Stimulated activated CD4-positive, alpha-beta T cell treated with anti-CD3 and anti-CD28 coated beads, Interleukin-4, amount 100 ng/mL, for 48 hours (primary cell): ENCODE data around the gene RPL27.

Experiments
- DNase-seq, 2 donors: peaks; one replicate each; pipeline ENCODE4 v3.0.0-alpha.2; 2020; ENCODE audit warnings: low read depth in 2 of 2

Gene RPL27

DNA sequence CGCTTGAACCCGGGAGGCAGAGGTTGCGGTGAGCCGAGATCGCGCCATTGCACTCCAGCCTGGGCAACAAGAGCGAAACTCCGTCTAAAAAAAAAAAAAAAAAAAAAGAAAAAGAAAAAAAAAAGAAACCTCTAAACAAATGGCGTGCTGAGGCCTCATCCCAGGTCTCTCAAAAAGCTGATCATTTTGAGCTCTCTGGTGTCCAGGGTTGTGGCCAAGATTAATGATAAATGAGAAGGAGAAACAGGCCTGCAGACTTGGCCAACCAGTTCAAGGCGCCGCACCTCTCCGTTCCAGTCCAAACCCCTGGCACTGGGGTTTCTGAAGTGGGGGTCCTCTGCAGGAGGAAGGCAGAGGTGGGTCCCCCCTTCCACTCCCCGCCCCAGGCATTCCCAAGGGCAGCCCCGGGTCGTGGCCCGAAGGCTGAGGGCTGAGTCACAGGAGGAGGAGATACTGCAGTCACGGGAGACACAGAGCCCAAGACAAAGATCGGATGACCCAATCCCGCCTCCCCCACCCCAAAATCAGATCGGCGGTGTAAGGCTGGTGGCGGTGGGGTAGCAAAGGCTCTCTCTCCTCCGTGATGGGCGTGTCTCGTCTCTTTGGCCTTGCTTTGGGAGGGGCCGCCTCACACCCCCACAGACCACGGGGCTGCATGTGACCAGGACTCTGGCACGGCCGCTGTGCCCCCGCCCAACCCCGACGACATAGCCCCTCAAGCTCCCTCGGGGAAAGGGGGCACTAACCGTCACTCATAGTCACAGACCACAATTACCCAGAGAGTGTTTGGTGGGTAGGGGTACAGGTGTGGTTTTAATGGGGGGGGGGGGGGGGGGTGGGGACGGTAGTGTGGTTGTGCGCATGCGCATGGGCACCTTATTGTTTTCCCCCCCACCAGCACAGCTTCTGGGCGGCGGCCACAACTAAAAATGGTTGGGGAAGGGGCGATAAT is 22.8 kb downstream of the RPL27 start:
- no peak for DNase-seq

DNA sequence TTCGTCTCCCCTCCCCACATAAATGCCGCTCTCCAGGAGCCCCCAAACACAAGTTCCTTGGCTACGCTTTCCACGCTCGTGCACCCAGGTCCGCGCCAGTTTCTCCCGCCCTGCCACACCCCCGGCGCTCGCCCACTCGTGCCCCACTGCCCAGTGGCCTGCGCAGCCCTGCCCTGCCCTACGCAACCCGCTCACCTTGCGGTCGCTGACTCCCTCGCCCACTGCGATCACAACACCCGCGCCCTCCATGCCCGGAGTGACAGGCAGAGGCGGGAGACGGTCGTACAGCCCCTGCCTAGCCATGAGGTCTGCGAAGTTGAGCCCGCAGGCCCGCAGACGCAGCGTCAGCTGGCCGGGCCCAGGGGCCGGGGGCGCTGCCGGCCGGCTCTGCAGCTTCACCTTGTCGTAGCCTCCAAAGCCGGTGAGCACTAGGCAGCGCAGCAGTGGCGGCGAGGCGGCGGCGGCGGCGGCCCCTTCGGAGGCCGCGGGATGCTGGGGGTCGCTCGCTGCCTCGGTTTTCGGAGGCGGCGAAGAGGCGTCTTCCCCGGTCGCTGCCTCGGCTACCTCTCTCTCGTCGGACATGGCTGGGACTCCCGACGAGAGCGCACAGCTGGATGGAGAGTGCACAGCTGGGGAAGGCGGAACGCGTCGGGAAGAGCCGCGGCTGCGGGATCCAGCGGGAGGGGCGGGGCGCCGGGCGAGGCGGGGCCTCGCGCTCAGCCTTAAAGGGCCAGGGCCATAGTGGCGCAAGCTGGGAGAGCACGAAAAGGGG is 23.7 kb downstream of the RPL27 start, which contains the start of gene VAT1:
VAT1 (minus strand) TSS at position 645 of the 772 bp plus-strand sequence; CDS start at position 582, 63 bp downstream.
- DNase-seq: peak; percentile 48 to 54

DNA sequence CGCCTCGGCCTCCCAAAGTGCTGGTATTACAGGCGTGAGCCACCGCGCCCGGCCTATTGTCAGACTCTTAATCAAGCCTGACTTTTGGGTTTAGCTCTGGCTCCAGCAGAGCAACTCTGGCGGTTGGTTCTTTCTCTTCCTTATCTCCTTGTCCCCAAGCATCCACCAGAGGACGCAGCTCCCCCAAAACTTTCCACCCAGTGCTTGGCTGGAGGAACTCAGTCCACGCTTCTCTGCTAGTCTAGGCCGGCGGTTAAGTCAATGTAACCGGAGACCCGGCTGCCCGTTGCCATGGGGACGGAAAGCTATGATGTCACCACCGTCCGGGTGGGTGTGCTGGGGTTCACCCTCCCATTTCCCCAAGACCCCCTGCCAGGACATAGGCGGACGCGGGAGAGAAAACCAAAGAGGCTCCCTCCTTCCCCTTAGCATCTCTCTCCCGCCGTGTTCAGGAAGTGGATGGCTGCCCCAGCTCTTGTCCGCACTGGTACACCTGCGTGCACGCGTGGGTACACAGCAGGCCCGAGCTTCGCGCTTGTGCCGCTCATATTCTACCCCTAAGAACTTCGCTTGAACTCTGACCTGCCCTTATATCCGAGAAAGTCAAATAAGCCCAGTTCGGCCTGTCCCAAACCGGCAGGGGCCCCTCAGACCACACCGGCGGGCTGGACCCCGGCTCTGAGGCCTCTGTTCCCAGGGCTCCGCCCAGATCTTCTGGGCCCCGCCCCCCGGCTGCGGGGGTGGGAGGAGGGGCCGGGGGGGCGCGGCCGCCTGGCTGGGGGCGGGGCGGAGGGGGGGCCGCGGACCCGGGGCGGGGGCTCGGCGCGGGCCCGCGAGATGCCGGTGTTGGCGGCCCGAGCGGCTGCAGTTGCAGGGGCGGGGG is 26.4 kb downstream of the RPL27 start, which contains the start of gene RND2:
RND2 (plus strand) TSS at position 825 of the 883 bp plus-strand sequence. CDS start 117 bp downstream, outside the sequence.
- DNase-seq: peak; percentile 63 to 76

- DNase-seq: no peak
These were observed 27.1 kb downstream of the RPL27 start for GRCh38 chr17:43025290-43025657.

GRCh38 chr17:43025766-43026537 is 27.7 kb downstream of the RPL27 start:
- no peak for DNase-seq

DNA sequence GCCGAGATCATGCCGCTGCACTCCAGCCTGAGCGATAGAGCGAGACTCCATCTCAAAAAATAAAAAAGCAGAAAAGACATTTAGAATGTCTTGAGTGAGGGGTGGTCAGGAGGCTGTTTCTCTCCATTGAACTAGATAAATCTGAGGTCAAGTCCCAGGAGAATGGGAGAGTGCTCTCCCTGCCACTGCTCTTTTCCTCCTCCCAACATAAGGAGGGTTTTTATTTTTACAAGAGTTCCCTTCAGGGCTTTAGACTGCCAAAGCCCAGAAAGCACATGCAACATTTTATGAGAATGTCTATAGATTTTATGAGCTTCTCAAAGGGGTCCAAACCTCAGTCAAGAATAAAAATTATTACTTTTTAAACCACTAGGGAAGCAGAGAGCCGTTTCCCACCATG is 28.4 kb downstream of the RPL27 start:
- no peak for DNase-seq

GRCh38 chr17:43027091-43028032 is 29.1 kb downstream of the RPL27 start:
- DNase-seq: no peak

- no peak for DNase-seq
These were observed 30.1 kb downstream of the RPL27 start for GRCh38 chr17:43028221-43028861.

DNA sequence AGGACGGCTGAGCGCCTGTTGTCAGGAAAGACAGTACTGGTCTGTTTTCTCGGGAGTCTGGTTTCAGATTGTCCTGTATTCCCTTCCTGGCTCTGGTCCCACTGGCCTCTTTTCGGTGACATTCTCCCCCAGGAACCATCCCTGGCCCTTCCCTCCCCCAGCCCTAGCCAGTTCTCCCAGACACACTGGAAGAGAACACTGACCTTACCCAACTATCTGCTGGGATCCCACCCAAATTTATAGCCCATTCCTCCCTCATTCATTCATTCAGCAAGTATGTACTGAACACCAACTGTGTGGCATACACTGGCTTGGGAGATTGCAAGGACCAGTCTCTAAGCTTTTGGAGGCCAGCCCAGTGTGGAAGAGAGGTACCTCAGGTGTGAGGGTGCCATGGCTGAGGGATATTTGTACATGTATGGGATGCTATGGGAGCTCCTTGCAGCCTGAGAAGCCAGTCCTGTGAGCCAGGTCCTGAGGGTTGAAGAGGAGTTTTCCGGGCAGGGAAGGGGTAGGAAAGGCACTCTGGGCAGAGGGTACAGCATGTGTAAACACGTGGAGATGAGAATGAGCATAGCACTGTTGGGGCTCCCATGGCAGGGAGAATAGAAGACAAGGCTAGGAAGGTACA is 32.0 kb downstream of the RPL27 start:
- no peak for DNase-seq

DNA sequence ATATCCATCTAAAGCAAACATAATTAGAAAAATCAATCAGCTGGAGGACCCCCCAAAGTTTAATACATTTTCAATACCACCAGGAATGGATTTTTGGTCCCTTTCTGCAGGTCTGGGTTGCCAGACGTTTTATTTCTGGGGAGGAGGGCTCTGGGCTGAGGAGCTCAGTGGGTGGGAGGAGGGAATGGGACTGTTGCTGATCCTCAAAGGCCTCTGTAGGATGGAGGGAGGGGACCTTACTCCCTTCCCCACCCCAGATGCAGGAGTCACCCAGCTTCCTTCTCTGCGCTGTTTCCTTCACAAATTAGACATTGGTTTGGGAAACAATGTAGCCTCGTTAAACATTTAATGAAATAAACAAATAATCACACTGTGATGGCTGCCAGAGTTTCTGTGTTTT is 33.4 kb downstream of the RPL27 start:
- no peak for DNase-seq

GRCh38 chr17:43033948-43034881 is 36.0 kb downstream of the RPL27 start:
- no peak for DNase-seq

DNA sequence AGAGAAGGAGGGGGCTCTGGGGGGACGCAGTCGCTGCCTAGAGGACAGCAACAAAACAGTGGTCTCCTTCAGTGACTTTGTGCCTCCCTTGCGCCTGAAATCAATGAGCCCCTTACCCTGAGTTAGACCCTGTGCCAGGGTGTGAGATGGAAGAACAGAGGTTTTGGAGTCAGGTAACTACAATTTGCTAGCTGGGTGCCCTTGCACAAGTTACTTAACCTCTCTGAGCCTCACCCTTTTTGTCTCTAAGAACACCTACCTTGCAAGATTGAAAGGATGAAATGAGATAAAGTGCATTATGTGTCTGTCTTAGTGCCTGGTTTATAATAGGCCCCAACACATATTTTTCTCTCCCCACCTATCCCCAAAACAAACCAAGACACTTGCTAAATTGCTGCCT is 36.7 kb downstream of the RPL27 start:
- no peak for DNase-seq

GRCh38 chr17:43039646-43040045 is 41.4 kb downstream of the RPL27 start:
- DNase-seq: no peak

DNA sequence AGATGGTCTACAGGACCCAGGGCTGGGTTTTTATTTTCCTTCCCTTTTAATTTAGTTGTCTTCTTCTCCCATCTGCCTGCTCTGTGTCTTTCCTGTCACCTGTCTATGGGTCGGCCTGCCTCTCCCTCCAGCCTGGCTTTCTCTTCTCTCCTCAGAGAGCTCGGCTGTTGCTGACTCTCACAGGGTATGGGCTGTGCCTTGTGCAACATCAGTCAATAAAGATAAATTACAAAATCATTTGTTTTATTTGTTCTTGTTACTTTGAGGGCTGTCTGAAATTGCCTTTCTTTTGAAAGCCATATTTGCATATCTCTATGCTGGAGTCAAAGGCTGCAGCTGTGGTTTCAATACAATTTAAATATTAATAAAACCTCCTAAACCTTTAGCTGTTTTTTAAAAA is 42.4 kb downstream of the RPL27 start:
- DNase-seq: no peak

- DNase-seq: no peak
These were observed 43.9 kb downstream of the RPL27 start for GRCh38 chr17:43042025-43042628.

GRCh38 chr17:43043307-43043706 is 45.1 kb downstream of the RPL27 start:
- DNase-seq: no peak

DNA sequence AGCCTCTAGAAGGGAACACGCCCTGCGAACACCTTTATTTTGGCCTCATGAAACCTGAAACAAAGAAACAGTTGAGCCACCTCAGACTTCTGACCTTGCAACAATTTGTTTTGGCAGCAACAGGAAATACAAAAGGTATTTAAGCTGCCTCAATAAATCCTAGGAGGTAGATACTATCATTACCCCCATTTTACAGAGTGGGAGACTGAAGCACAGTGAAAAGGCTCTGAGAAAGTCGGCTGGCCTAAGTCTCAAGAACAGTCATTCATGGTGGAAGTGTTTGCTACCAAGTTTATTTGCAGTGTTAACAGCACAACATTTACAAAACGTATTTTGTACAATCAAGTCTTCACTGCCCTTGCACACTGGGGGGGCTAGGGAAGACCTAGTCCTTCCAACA is 45.8 kb downstream of the RPL27 start:
- DNase-seq: no peak
